ENCODE data around the gene LMAN1L. TPM values are rescaled to one million over a fixed set of nuclear protein-coding genes. Genes with fewer than 3 reads are reported as not detected.
A peak's percentile ranks its signal among the peaks of the same experiment; 100 is the strongest.

Gene LMAN1L
- total RNA-seq, 1 experiment from 2014 or later: not detected

DNA sequence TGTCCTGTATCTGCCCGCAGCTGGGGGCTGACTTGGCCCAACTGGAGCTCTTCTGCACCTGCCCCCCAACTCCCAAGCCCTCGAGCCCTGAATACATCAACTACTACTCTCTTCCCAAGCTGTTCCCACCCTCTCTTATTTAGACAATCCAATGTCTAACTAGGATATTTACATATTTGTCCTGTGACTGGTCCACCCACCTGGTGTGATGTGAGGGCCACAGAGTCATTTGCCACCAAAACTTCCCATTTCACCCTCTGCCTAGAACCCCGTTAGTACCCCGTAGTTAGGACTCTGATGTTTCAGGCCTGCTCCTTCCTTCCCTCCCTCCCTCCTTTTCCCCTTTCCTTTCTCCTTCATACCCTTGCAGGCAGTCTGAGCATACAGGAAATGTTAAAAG, 20.2 kb downstream of the LMAN1L start:
- H3F3A ChIP-seq (ENCODE audit: low read length, unreplicated experiment): no peaks in the 10 kb centered on the region
- BruUV-seq (replicated peaks): no TSS peak
- H2AFZ ChIP-seq (ENCODE audit: low read length): no peak overlapping the region
- intact Hi-C loops (cut with micrococcal nuclease): no loop called here
- H3K27ac ChIP-seq (ENCODE audit: low read length): no peak overlapping the region
- no peak overlapping the region for H3K4me3 ChIP-seq (ENCODE audit: low read length)
- DNase-seq (no peak), ATAC-seq (no peak)
- H3K9me3 ChIP-seq (ENCODE audit: low read length): no peaks in the 10 kb centered on the region
- H3K36me3 ChIP-seq (ENCODE audit: low read depth, low read length): no peaks in the 10 kb centered on the region
- H3K4me1 ChIP-seq (ENCODE audit: insufficient read depth, low read length): peaks cover 20% of the 10 kb centered on the region
- no peak overlapping the region for H3K9ac ChIP-seq (ENCODE audit: low read length)
- H3K79me2 ChIP-seq (ENCODE audit: low read length): no peaks in the 10 kb centered on the region
- H3K27me3 ChIP-seq (ENCODE audit: low read length): no peaks in the 10 kb centered on the region
- H3K9me2 ChIP-seq (replicated peaks; ENCODE audit: low read length): no peaks in the 10 kb centered on the region
- no peak overlapping the region for H3K4me2 ChIP-seq (ENCODE audit: low read length)
- TF ChIP-seq EZH2phosphoT487 (IDR thresholded peaks at IDR 0.05; ENCODE audit: borderline replicate concordance, low read length) (no peak), EZH2 (IDR thresholded peaks at IDR 0.05; ENCODE audit: low read length, unreplicated experiment) (no peak)
- TF ChIP-seq, protein P1, sequence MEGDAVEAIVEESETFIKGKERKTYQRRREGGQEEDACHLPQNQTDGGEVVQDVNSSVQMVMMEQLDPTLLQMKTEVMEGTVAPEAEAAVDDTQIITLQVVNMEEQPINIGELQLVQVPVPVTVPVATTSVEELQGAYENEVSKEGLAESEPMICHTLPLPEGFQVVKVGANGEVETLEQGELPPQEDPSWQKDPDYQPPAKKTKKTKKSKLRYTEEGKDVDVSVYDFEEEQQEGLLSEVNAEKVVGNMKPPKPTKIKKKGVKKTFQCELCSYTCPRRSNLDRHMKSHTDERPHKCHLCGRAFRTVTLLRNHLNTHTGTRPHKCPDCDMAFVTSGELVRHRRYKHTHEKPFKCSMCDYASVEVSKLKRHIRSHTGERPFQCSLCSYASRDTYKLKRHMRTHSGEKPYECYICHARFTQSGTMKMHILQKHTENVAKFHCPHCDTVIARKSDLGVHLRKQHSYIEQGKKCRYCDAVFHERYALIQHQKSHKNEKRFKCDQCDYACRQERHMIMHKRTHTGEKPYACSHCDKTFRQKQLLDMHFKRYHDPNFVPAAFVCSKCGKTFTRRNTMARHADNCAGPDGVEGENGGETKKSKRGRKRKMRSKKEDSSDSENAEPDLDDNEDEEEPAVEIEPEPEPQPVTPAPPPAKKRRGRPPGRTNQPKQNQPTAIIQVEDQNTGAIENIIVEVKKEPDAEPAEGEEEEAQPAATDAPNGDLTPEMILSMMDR (conservative IDR thresholded peaks at IDR 0.05; ENCODE audit: low read depth, low read length): no peak
- no peaks in the 10 kb centered on the region for H4K20me1 ChIP-seq (ENCODE audit: low read length)
- ChIA-PET CTCF (no interaction called here), POLR2A (ENCODE audit: unreplicated experiment) (no interaction called here)

DNA sequence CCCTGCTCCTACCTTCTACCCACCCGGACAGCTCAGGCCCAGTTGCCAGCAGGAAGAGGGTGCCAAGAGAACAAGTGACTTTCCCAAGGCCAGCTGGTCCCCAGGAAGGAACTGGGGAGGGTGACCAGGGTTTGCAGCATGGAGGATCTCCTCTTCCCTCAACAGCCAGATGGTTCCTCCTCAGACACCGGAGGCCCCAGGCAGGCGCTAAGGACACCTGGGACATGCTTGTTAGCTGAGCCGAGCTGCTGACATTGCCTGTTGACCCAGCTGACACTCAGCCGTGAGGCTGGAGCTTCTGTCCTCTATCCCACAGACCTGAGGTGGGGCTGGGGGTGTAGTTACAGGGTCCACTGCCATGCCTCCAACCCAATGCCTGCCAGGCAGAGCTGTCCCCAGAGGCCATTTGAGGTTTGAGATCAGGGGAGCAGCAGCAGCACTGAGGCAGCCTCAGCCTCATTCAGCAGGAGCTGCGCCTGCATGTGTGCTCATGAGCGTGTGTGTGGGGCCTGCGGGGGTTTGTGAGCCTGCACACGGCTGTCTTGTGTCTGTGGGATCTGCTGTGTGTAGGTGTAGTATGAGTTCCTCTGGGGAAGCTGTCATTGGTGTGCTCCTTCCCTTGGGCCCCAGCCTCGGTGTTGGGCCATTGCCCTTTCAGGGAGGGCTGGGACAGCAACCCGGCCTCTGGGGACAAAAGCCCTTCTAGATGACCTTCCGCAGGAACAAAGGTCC, 20.9 kb downstream of the LMAN1L start:
- H3K4me1 ChIP-seq (ENCODE audit: insufficient read depth, low read length): peaks cover 13% of the 10 kb centered on the region
- H3K9me3 ChIP-seq (ENCODE audit: low read length): no peaks in the 10 kb centered on the region
- BruUV-seq (replicated peaks): no TSS peak
- H3K4me3 ChIP-seq (ENCODE audit: low read length): no peak overlapping the region
- DNase-seq: no peak
- H3K9me2 ChIP-seq (replicated peaks; ENCODE audit: low read length): no peaks in the 10 kb centered on the region
- no peaks in the 10 kb centered on the region for H3F3A ChIP-seq (ENCODE audit: low read length, unreplicated experiment)
- TF ChIP-seq, protein P1 (conservative IDR thresholded peaks at IDR 0.05; ENCODE audit: low read depth, low read length): no peak
- no peak for TF ChIP-seq EZH2phosphoT487 (IDR thresholded peaks at IDR 0.05; ENCODE audit: borderline replicate concordance, low read length)
- TF ChIP-seq EZH2 (IDR thresholded peaks at IDR 0.05; ENCODE audit: low read length, unreplicated experiment): no peak
- H4K20me1 ChIP-seq (ENCODE audit: low read length): no peaks in the 10 kb centered on the region
- no peaks in the 10 kb centered on the region for H3K27me3 ChIP-seq (ENCODE audit: low read length)
- H3K79me2 ChIP-seq (ENCODE audit: low read length): no peaks in the 10 kb centered on the region
- no peak overlapping the region for H3K9ac ChIP-seq (ENCODE audit: low read length)
- no peak for ATAC-seq
- H2AFZ ChIP-seq (ENCODE audit: low read length): no peak overlapping the region
- ChIA-PET CTCF (no interaction called here), POLR2A (ENCODE audit: unreplicated experiment) (no interaction called here)
- no peak overlapping the region for H3K4me2 ChIP-seq (ENCODE audit: low read length)
- no peaks in the 10 kb centered on the region for H3K36me3 ChIP-seq (ENCODE audit: low read depth, low read length)
- intact Hi-C loops (cut with micrococcal nuclease): no loop called here
- no peak overlapping the region for H3K27ac ChIP-seq (ENCODE audit: low read length)

DNA sequence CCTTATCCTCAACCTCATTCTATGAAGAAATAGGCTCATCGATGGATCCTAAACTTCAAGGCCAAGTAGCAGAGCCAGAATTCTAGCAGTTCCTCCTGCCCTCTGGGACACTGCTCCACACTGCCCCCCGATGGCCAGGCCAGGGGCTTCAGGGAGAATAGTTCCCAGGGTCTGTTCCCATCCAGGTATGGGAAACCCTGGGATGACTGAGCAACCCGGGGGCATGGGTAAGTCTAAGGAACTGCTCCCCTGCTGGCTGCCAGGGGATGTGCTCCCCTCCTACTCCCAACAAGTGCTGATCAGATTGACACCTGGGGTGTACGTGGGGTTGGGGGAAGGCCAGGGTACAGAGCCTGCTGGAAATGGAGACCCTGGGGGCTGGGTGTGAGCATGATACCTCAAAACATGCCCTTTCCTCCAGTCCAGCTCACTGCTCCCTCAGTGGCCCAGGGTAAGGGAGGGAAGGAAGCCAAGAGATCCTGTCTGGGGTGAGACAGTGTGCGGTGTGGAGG, 22.7 kb downstream of the LMAN1L start:
- ChIA-PET CTCF (no interaction called here), POLR2A (ENCODE audit: unreplicated experiment) (no interaction called here)
- H2AFZ ChIP-seq (ENCODE audit: low read length): no peak overlapping the region

More for the DNA sequence above, 22.7 kb downstream of the LMAN1L start:
- H3K9ac ChIP-seq (ENCODE audit: low read length): no peak overlapping the region
- no peaks in the 10 kb centered on the region for H3K27me3 ChIP-seq (ENCODE audit: low read length)
- H3K79me2 ChIP-seq (ENCODE audit: low read length): no peaks in the 10 kb centered on the region
- H3K9me3 ChIP-seq (ENCODE audit: low read length): no peaks in the 10 kb centered on the region
- H3K4me1 ChIP-seq (ENCODE audit: insufficient read depth, low read length): no peaks in the 10 kb centered on the region
- BruUV-seq (replicated peaks): no TSS peak
- H3K36me3 ChIP-seq (ENCODE audit: low read depth, low read length): no peaks in the 10 kb centered on the region
- ATAC-seq: peak; percentile 94
- H3K4me2 ChIP-seq (ENCODE audit: low read length): no peak overlapping the region
- DNase-seq: peak; percentile 88
- no peak overlapping the region for H3K27ac ChIP-seq (ENCODE audit: low read length)
- no peak overlapping the region for H3K4me3 ChIP-seq (ENCODE audit: low read length)
- TF ChIP-seq, protein P1 (conservative IDR thresholded peaks at IDR 0.05; ENCODE audit: low read depth, low read length): peak; percentile 96
- no peak for TF ChIP-seq EZH2phosphoT487 (IDR thresholded peaks at IDR 0.05; ENCODE audit: borderline replicate concordance, low read length)
- H3F3A ChIP-seq (ENCODE audit: low read length, unreplicated experiment): no peaks in the 10 kb centered on the region
- intact Hi-C loops (cut with micrococcal nuclease): loop anchor here (1.0 kb wide), 2 partner anchors 55 to 64 kb away; no protein-coding TSS in a partner anchor
- H4K20me1 ChIP-seq (ENCODE audit: low read length): no peaks in the 10 kb centered on the region
- no peaks in the 10 kb centered on the region for H3K9me2 ChIP-seq (replicated peaks; ENCODE audit: low read length)

Data from PC-3 (cell line).